ENCODE results near the gene SKAP1. TPM values are rescaled to one million over a fixed set of nuclear protein-coding genes. Genes with fewer than 3 reads are reported as not detected.

SKAP1 gene
- total RNA-seq, 1 experiment from 2014 or later: 1.3 TPM

GRCh38 chr17:48180842-48181629 lies 249.0 kb downstream of the SKAP1 start:
- Histone ChIP-seq H3K4me1 (replicated peaks) (peaks cover 31% of the 10 kb centered on the region), H3K9me3 (replicated peaks) (no peaks in the 10 kb centered on the region), H3K27me3 (replicated peaks) (no peaks in the 10 kb centered on the region)

DNA sequence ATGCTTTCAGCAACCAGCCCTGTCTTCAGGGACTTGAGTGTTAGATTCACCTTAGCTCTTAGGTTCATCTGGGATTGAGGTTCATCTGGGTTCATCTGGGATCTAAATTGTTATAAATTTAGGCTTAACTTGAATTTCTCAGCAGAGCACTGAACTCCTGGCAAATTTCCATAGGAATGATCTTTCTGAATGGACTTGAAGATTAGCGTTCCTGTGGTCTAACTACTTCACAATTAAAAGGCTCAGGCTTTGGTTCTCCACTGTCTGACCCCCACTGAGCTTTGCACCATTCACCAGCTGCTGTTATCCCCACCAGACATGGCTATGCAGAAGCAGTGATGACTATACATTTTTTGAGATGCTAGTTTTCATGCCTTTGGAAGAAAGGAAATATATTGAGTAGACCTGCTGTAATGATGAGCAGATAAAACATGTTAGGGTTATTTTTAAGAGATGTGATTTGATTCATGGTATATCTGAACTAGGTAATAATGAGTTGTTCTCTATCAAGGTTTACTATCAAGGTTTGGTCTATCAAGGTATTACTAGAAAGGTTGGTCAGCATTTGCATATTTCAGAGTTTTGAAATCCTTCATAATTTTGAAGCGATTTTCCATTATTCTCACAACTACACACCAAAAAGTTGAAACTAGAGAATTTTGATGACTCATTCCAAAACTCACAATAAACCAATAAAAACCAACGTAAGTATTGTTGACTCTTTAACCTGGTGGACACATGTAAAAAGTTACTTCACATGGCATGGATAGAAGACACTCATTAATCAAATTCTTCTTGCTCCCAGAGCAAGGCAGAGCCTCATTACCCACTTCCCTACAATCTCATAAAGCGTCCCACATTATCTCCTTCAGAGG lies 250.7 kb downstream of the SKAP1 start:
- Histone ChIP-seq H3K36me3 (no peaks in the 10 kb centered on the region), H3K4me3 (no peak overlapping the region), H3K27me3 (replicated peaks) (no peaks in the 10 kb centered on the region), H3K27ac (no peak overlapping the region), H3K4me1 (replicated peaks) (peaks cover 47% of the 10 kb centered on the region), H3K9me3 (replicated peaks) (no peaks in the 10 kb centered on the region)
- DNase-seq (ENCODE audit: low read depth in 1 of 2, low spot score in 2 of 2): peak in 1 of 2 experiments; percentile 50

More at GRCh38 chr17:48180842-48181629, 249.0 kb downstream of the SKAP1 start:
- no peak overlapping the region for H3K27ac ChIP-seq
- no peak for DNase-seq (ENCODE audit: low read depth in 1 of 2, low spot score in 2 of 2)
- H3K36me3 ChIP-seq: no peaks in the 10 kb centered on the region
- H3K4me3 ChIP-seq: no peak overlapping the region

DNA sequence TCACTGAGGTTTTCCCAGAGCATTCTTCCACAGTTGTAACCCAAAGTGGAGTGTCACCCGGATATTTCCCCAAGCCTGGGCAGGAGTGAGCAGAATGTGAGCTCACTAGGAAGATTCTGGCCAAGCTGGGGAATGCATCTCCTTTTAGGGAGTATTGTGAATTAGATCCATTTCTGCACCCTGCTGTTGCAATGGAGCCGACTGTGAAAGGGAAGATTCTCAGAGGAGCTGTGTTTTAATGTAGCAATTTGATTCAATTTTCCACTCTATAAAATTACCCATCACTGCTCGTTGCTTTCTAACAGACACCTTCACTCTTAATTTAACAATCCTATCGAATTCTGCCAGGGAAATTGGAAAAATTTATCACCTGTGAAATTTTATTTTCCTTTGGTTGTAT lies 251.7 kb downstream of the SKAP1 start:
- peaks cover 47% of the 10 kb centered on the region for H3K4me1 ChIP-seq (replicated peaks)

DNA sequence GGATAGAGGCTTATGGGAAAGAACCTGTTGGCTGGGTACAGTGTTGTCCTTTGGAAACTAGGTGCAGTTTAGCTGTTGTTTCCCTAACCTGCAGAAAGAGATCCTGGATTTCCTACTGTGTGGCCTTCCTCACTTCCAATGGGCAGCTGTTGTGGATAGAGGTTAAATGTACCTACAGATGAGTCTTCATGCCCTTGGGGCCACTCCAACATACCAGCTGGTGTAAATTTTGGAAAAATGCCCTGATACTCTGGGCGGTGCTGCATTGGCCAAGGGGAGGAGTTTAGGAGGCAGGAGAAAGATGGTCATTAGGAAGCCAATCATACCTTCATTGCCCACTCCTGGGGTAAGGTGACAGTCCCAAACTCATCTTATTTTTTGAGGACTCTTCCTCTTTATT lies 252.2 kb downstream of the SKAP1 start:
- no peak overlapping the region for H3K4me3 ChIP-seq
- H3K4me1 ChIP-seq (replicated peaks): peaks cover 47% of the 10 kb centered on the region
- H3K27me3 ChIP-seq (replicated peaks): no peaks in the 10 kb centered on the region
- H3K27ac ChIP-seq: no peak overlapping the region
- DNase-seq (ENCODE audit: low read depth in 1 of 2, low spot score in 2 of 2): no peak
- H3K9me3 ChIP-seq (replicated peaks): no peaks in the 10 kb centered on the region
- no peaks in the 10 kb centered on the region for H3K36me3 ChIP-seq

More for the DNA sequence above, 251.7 kb downstream of the SKAP1 start:
- Histone ChIP-seq H3K4me3 (no peak overlapping the region), H3K9me3 (replicated peaks) (no peaks in the 10 kb centered on the region), H3K27ac (no peak overlapping the region), H3K36me3 (no peaks in the 10 kb centered on the region), H3K27me3 (replicated peaks) (no peaks in the 10 kb centered on the region)
- no peak for DNase-seq (ENCODE audit: low read depth in 1 of 2, low spot score in 2 of 2)

GRCh38 chr17:48176471-48176855 lies 253.6 kb downstream of the SKAP1 start:
- Histone ChIP-seq H3K4me3 (no peak overlapping the region), H3K9me3 (replicated peaks) (no peaks in the 10 kb centered on the region), H3K4me1 (replicated peaks) (peaks cover 43% of the 10 kb centered on the region), H3K36me3 (no peaks in the 10 kb centered on the region), H3K27ac (peak overlapping the region; percentile 88), H3K27me3 (replicated peaks) (no peaks in the 10 kb centered on the region)
- no peak for DNase-seq (ENCODE audit: low read depth in 1 of 2, low spot score in 2 of 2)

GRCh38 chr17:48175692-48176470 lies 254.1 kb downstream of the SKAP1 start:
- no peaks in the 10 kb centered on the region for H3K9me3 ChIP-seq (replicated peaks)
- H3K4me1 ChIP-seq (replicated peaks): peaks cover 43% of the 10 kb centered on the region
- no peaks in the 10 kb centered on the region for H3K27me3 ChIP-seq (replicated peaks)
- H3K27ac ChIP-seq: peak overlapping the region; percentile 88
- DNase-seq (ENCODE audit: low read depth in 1 of 2, low spot score in 2 of 2): peak; percentile 83 to 90
- H3K36me3 ChIP-seq: no peaks in the 10 kb centered on the region
- H3K4me3 ChIP-seq: no peak overlapping the region

DNA sequence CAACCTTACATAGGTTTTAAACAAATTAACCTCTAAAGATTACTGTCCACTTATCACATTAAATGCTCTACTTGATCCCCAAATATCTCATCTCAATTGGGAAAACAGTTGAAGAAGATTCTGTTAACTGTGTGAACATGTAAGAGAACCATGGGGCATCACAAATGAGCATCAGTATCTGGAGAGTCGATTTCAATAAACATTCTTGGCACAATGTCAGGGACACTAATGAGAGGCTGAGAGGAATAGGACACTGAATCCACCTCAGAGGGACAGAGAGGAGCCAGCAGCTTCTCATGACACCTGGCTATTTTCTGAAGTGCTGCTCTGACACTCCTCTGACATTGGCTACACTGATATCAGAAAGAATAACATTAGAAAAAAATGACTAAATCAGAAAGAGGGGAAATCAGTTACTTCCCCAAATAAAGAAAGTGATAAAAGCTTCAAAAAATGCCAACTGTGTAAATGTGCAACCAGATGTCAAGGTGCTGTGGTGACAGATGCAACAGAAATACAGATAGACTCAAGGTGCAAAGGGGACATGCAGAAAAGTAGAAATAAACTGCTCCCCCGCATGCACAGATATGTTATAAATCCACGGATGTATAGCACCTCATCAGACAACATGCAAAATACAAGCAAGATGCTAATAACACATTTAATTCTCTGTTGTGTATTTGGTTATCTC lies 255.0 kb downstream of the SKAP1 start:
- Histone ChIP-seq H3K4me1 (replicated peaks) (peaks cover 43% of the 10 kb centered on the region), H3K27me3 (replicated peaks) (no peaks in the 10 kb centered on the region), H3K27ac (peak overlapping the region; percentile 88), H3K36me3 (no peaks in the 10 kb centered on the region), H3K4me3 (no peak overlapping the region), H3K9me3 (replicated peaks) (no peaks in the 10 kb centered on the region)
- no peak for DNase-seq (ENCODE audit: low read depth in 1 of 2, low spot score in 2 of 2)

- H3K36me3 ChIP-seq: no peaks in the 10 kb centered on the region
- H3K9me3 ChIP-seq (replicated peaks): no peaks in the 10 kb centered on the region
- DNase-seq (ENCODE audit: low read depth in 1 of 2, low spot score in 2 of 2): no peak
- H3K27me3 ChIP-seq (replicated peaks): no peaks in the 10 kb centered on the region
- no peak overlapping the region for H3K27ac ChIP-seq
- H3K4me1 ChIP-seq (replicated peaks): peaks cover 31% of the 10 kb centered on the region
- H3K4me3 ChIP-seq: no peak overlapping the region
Observed at GRCh38 chr17:48173191-48173984, 256.6 kb downstream of the SKAP1 start.

GRCh38 chr17:48169926-48170325 lies 260.1 kb downstream of the SKAP1 start:
- Histone ChIP-seq H3K9me3 (replicated peaks) (no peaks in the 10 kb centered on the region), H3K27ac (no peak overlapping the region), H3K36me3 (no peaks in the 10 kb centered on the region), H3K27me3 (replicated peaks) (no peaks in the 10 kb centered on the region), H3K4me1 (replicated peaks) (peaks cover 4% of the 10 kb centered on the region), H3K4me3 (no peak overlapping the region)
- DNase-seq (ENCODE audit: low read depth in 1 of 2, low spot score in 2 of 2): no peak

DNA sequence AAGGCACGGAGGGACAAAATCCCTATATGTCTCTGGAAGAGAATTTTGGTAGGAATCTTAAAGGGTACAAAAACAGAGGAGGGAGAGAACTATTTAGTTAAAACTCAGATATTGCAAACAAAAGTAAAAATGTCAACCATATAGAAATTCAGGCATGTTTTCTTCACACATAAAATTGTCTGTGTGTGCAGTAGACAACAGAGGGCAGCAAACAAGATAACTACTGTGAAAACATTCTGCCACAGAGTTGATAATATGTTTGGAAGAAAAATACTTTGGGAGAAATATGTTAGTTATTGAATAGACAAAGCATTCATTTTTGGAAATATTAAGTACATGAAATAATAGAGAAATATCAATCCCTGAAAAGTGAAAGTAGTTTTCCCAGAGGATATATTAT lies 266.2 kb downstream of the SKAP1 start:
- Histone ChIP-seq H3K9me3 (replicated peaks) (no peaks in the 10 kb centered on the region), H3K27me3 (replicated peaks) (no peaks in the 10 kb centered on the region), H3K36me3 (no peaks in the 10 kb centered on the region), H3K4me1 (replicated peaks) (peaks cover 18% of the 10 kb centered on the region), H3K27ac (no peak overlapping the region), H3K4me3 (no peak overlapping the region)
- DNase-seq (ENCODE audit: low read depth in 1 of 2, low spot score in 2 of 2): no peak

GRCh38 chr17:48162946-48163506 lies 267.0 kb downstream of the SKAP1 start:
- DNase-seq (ENCODE audit: low read depth in 1 of 2, low spot score in 2 of 2): peak; percentile 77 to 78
- peaks cover 18% of the 10 kb centered on the region for H3K4me1 ChIP-seq (replicated peaks)
- H3K4me3 ChIP-seq: no peak overlapping the region; the same call in 1 of the 2 replicates
- no peaks in the 10 kb centered on the region for H3K27me3 ChIP-seq (replicated peaks)
- H3K27ac ChIP-seq: peak overlapping the region; percentile 17
- H3K36me3 ChIP-seq: no peaks in the 10 kb centered on the region
- H3K9me3 ChIP-seq (replicated peaks): no peaks in the 10 kb centered on the region

DNA sequence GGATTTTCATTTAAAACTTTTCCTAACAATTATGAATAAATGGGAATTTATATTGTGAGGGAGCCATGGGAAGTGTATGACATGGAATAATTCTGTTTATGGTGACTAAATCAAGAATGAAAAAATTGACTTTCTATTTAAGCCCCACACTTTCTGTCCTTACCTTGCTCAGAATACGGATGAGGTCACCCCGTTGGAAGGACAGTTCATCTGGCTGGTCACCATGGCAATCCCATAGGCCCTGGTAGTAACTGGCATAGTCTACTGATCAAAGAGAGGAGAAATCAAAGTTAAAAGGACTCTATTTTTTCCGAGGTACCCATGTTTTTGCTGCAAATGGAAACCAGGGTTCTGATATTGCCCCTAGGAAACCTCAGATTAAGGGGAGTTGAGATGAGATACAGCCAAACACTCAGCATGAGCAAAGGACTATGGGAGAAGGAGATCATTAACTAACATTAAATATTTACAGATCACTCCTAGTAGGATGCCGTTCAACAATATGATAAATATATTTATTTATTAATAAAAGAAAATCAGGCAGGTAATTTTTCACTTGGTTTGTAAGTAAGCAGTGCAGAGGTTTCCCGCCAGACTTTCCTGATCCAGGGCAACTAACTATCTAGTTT lies 267.6 kb downstream of the SKAP1 start:
- DNase-seq (ENCODE audit: low read depth in 1 of 2, low spot score in 2 of 2): no peak

More for the DNA sequence above, 267.6 kb downstream of the SKAP1 start:
- Histone ChIP-seq H3K4me3 (no peak overlapping the region), H3K4me1 (replicated peaks) (peaks cover 18% of the 10 kb centered on the region), H3K36me3 (no peaks in the 10 kb centered on the region), H3K9me3 (replicated peaks) (no peaks in the 10 kb centered on the region), H3K27ac (peak overlapping the region; percentile 17), H3K27me3 (replicated peaks) (no peaks in the 10 kb centered on the region)

Data from SJSA1 (cell line).